K562 treated with DMSO at 1 percent for 48 hours (cell line): ENCODE data around the gene IGFL3. TPM values are rescaled to one million over a fixed set of nuclear protein-coding genes. Genes with fewer than 3 reads are reported as not detected.

Experiments used
- total RNA-seq: library from RNA; unstranded; fragments of 300-600 nt; gene quantifications from 2 replicates; pipeline ENCODE4 v1.2.3, GENCODE V29; 2022; ENCODE audit warnings: low replicate concordance; ENCODE audit errors: extremely low read depth

Gene IGFL3
- not detected in 2 replicates for total RNA-seq

GRCh38 chr19:46124638-46125115 is at the start of gene IGFL3:
TSS of gene IGFL3 (minus strand) at chr19:46124688. CDS start at chr19:46124649, 39 bp downstream.

GRCh38 chr19:46147791-46148288 is 23.4 kb upstream of the IGFL3 start, which contains the start of gene IGFL2:
TSS of gene IGFL2 (plus strand) at chr19:46148238. CDS start at chr19:46148279, 41 bp downstream.

Other genes with a start within 250 kb of the IGFL3 start
- gene IRF2BP1, start 238.5 kb downstream of the IGFL3 start, total RNA-seq, result not detected in 2 replicates
- gene MYPOP, start 222.1 kb downstream of the IGFL3 start, total RNA-seq, result not detected in 2 replicates
- not detected in 2 replicates for gene NANOS2, start 209.9 kb downstream of the IGFL3 start, total RNA-seq
- not detected in 2 replicates for gene NOVA2, start 150.8 kb downstream of the IGFL3 start, total RNA-seq
- gene CCDC61, start 129.2 kb downstream of the IGFL3 start, total RNA-seq, result not detected in 2 replicates
- not detected in 2 replicates for gene PGLYRP1, start 101.6 kb downstream of the IGFL3 start, total RNA-seq
- not detected in 2 replicates for gene IGFL4, start 83.7 kb downstream of the IGFL3 start, total RNA-seq
- not detected in 2 replicates for gene IGFL2, start 23.6 kb upstream of the IGFL3 start, total RNA-seq
- not detected in 2 replicates for gene IGFL1, start 105.1 kb upstream of the IGFL3 start, total RNA-seq
- gene HIF3A, start 172.4 kb upstream of the IGFL3 start, total RNA-seq, result not detected in 2 replicates
- 456 TPM in 1 of 2 replicates, not detected in the other for gene PPP5C, start 222.4 kb upstream of the IGFL3 start, total RNA-seq